A549 (cell line): ENCODE measurements around the gene CAMKV. TPM values are rescaled to one million over a fixed set of nuclear protein-coding genes. Genes with fewer than 3 reads are reported as not detected.

Experiments used
- ATAC-seq, 2 experiments: fragments of 200-7000 bp in 1 of 2; fragments of >200 bp in 1 of 2; cut with Nextera tagmentation in 1 of 2; cut with Tn5 transposase in 1 of 2; 3 replicates each; pipeline versions ENCODE4 v1.8.0 to v1.9.1; 2018 to 2020; ENCODE audit warnings: mild to moderate bottlenecking in 1 of 2, moderate library complexity in 1 of 2
- CTCF ChIA-PET: fragments of 300-600 bp; sonication (Branson Sonifier 250); formaldehyde crosslinking; extraction: SDS; loops from one replicate; lab custom pipeline; 2021; ENCODE audit warnings: antibody characterized with exemption, inconsistent platforms; lab: Yijun Ruan, JAX
- POLR2A ChIA-PET: fragments of 350-600 bp; formaldehyde crosslinking; extraction: SDS; loops from one replicate; lab custom pipeline; 2021; ENCODE audit warnings: antibody characterized with exemption, inconsistent platforms; lab: Yijun Ruan, JAX
- DNase-seq, 2 experiments: peaks; one replicate each; pipeline versions ENCODE4 v3.0.0 to v3.0.0-alpha.2; 2011 to 2016; ENCODE audit warnings: low read depth in 1 of 2, low spot score in 1 of 2
- FAIRE-seq: peaks from 2 replicates; lab custom pipeline; 2011; peaks lifted over from hg19 to GRCh38; lab: Jason Lieb, UNC
- H3K27ac ChIP-seq, 2 experiments: fragments of >200 bp; sonication (Bioruptor Twin); formaldehyde crosslinking; 3 replicates each; pipeline ENCODE4 v1.5.1; 2016 to 2017
- H3K4me1 ChIP-seq: fragments of >200 bp; sonication (Bioruptor Twin); formaldehyde crosslinking; 3 replicates; pipeline ENCODE4 v1.6.1; 2016
- H3K4me2 ChIP-seq: fragments of >200 bp; sonication (Bioruptor Twin); formaldehyde crosslinking; 3 replicates; pipeline ENCODE4 v1.6.1; 2016
- H3K4me3 ChIP-seq: fragments of >200 bp; sonication (Bioruptor Twin); formaldehyde crosslinking; 3 replicates; pipeline ENCODE4 v1.5.1; 2016
- H3K9me3 ChIP-seq: fragments of >200 bp; sonication (Bioruptor Twin); formaldehyde crosslinking; 3 replicates; pipeline ENCODE4 v1.6.1; 2016
- BCL3 ChIP-seq: fragments of >200 bp; sonication (Bioruptor Twin); formaldehyde crosslinking; IDR thresholded peaks from 3 replicates; pipeline ENCODE4 v1.6.1; 2016
- CEBPB ChIP-seq, 2 experiments: fragments of >200 bp in 1 of 2; sonication (Bioruptor Twin) in 1 of 2; formaldehyde crosslinking in 1 of 2; IDR thresholded peaks; 2 replicates each; pipeline ENCODE4 v1.6.1; 2012 to 2016
- CHD2 ChIP-seq: fragments of 150-350 bp; IDR thresholded peaks from 2 replicates; pipeline ENCODE4 v1.6.1; 2014; ENCODE audit warnings: low read length; ENCODE audit not compliant: partially characterized antibody
- CHD4 ChIP-seq: fragments of 200-600 bp; sonication (generic); IDR thresholded peaks from 2 replicates; pipeline ENCODE4 v1.6.1; 2016; ENCODE audit warnings: antibody characterized with exemption, mild to moderate bottlenecking, borderline replicate concordance
- EHF ChIP-seq: fragments of 250-450 bp; sonication (Bioruptor Pico); IDR thresholded peaks from 2 replicates; pipeline ENCODE4 v1.5.0; 2020; ENCODE audit warnings: mild to moderate bottlenecking
- ESRRA ChIP-seq: fragments of 150-350 bp; IDR thresholded peaks from 2 replicates; pipeline ENCODE4 v1.6.1; 2014; ENCODE audit warnings: mild to moderate bottlenecking, low read length, borderline replicate concordance
- FOSB ChIP-seq: fragments of 250-450 bp; sonication (Bioruptor Pico); IDR thresholded peaks from 2 replicates; pipeline ENCODE4 v1.5.0; 2020; ENCODE audit warnings: mild to moderate bottlenecking, moderate library complexity
- GATA3 ChIP-seq: IDR thresholded peaks from 2 replicates; pipeline ENCODE4 v1.6.1; 2012; ENCODE audit warnings: borderline replicate concordance
- HDAC2 ChIP-seq: fragments of 200-600 bp; sonication (generic); IDR thresholded peaks from 2 replicates; pipeline ENCODE4 v1.6.1; 2016
- HES2 ChIP-seq: fragments of >200 bp; sonication (Bioruptor Twin); formaldehyde crosslinking; IDR thresholded peaks from 2 replicates; pipeline ENCODE4 v1.6.1; 2016
- HEYL ChIP-seq: fragments of 250-450 bp; sonication (Bioruptor Pico); IDR thresholded peaks from 2 replicates; pipeline ENCODE4 v1.8.0; 2021; ENCODE audit warnings: mild to moderate bottlenecking, moderate library complexity
- HMGXB4 ChIP-seq: fragments of 250-450 bp; sonication (Bioruptor Pico); IDR thresholded peaks from 2 replicates; pipeline ENCODE4 v1.5.0; 2021; ENCODE audit warnings: mild to moderate bottlenecking, moderate library complexity, borderline replicate concordance
- HOXA7 ChIP-seq: fragments of 250-450 bp; sonication (Bioruptor Pico); IDR thresholded peaks from 2 replicates; pipeline ENCODE4 v1.5.0; 2020; ENCODE audit warnings: mild to moderate bottlenecking, moderate library complexity
- KDM1A ChIP-seq: fragments of 200-600 bp; sonication (generic); IDR thresholded peaks from 2 replicates; pipeline ENCODE4 v1.6.1; 2016; ENCODE audit warnings: low read depth, mild to moderate bottlenecking
- MAFK ChIP-seq: fragments of 450-650 bp; IDR thresholded peaks from 2 replicates; pipeline ENCODE4 v1.6.1; 2014; ENCODE audit not compliant: partially characterized antibody
- NFE2L2 ChIP-seq: fragments of 150-350 bp; conservative IDR thresholded peaks from 2 replicates; pipeline ENCODE4 v1.6.1; 2014; ENCODE audit warnings: low read length
- NPAS2 ChIP-seq: fragments of 250-450 bp; sonication (Bioruptor Pico); IDR thresholded peaks from 2 replicates; pipeline ENCODE4 v1.8.0; 2022; ENCODE audit warnings: mild to moderate bottlenecking, moderate library complexity, borderline replicate concordance
- PHF8 ChIP-seq: fragments of 200-600 bp; sonication (generic); IDR thresholded peaks from 2 replicates; pipeline ENCODE4 v1.6.1; 2016; ENCODE audit warnings: low read depth, mild to moderate bottlenecking, antibody characterized with exemption, moderate library complexity, borderline replicate concordance
- RARB ChIP-seq: fragments of 250-450 bp; sonication (Bioruptor Pico); IDR thresholded peaks from 2 replicates; pipeline ENCODE4 v1.8.0; 2021; ENCODE audit warnings: mild to moderate bottlenecking, moderate library complexity
- REST ChIP-seq: fragments of 200-600 bp; sonication (generic); IDR thresholded peaks from 2 replicates; pipeline ENCODE4 v1.6.1; 2016; ENCODE audit warnings: antibody characterized with exemption, mild to moderate bottlenecking, moderate library complexity
- RFX5 ChIP-seq: fragments of 450-650 bp; IDR thresholded peaks from 2 replicates; pipeline ENCODE4 v1.7.1; 2014; ENCODE audit warnings: antibody characterized with exemption, mild to moderate bottlenecking, moderate library complexity
- RNF2 ChIP-seq: fragments of 200-600 bp; sonication (generic); IDR thresholded peaks from 2 replicates; pipeline ENCODE4 v1.6.1; 2016; ENCODE audit warnings: low read depth, mild to moderate bottlenecking, antibody characterized with exemption, moderate library complexity, borderline replicate concordance
- SMC3 ChIP-seq: fragments of >200 bp; sonication (Bioruptor Twin); formaldehyde crosslinking; IDR thresholded peaks from 3 replicates; pipeline ENCODE4 v1.6.1; 2018; ENCODE audit warnings: inconsistent platforms
- TFCP2L1 ChIP-seq: fragments of 250-450 bp; sonication (Bioruptor Pico); IDR thresholded peaks from 2 replicates; pipeline ENCODE4 v1.5.0; 2021; ENCODE audit warnings: mild to moderate bottlenecking
- ZC3H11A ChIP-seq: fragments of 450-650 bp; IDR thresholded peaks from 2 replicates; pipeline ENCODE4 v1.6.1; 2014; ENCODE audit warnings: antibody characterized with exemption, mild to moderate bottlenecking
- ZFP36 ChIP-seq: fragments of 450-650 bp; IDR thresholded peaks from 2 replicates; pipeline ENCODE4 v1.6.1; 2014; ENCODE audit warnings: borderline replicate concordance; ENCODE audit not compliant: partially characterized antibody
- ZSCAN20 ChIP-seq: fragments of 250-450 bp; sonication (Bioruptor Pico); IDR thresholded peaks from 2 replicates; pipeline ENCODE4 v1.8.0; 2022; ENCODE audit warnings: mild to moderate bottlenecking, moderate library complexity
- WGBS: methylation state at CpG from one replicate; pipeline ENCODE4 v1.1.6; 2017; ENCODE audit errors: missing lambda C conversion rate; 5-methylcytosine and 5-hydroxymethylcytosine counted together
- polyA plus RNA-seq, 4 experiments: library from polyadenylated mRNA; depleted of rRNA in 3 of 4; stranded (reverse); fragments of >200 nt; fragmentation: RNase III in 1 of 4; extraction: RNeasy Plus Mini Kit Qiagen cat#74134 plus additional on column Dnase treatment in 1 of 4; gene quantifications; 2 replicates in 3 of 4; 3 replicates in 1 of 4; pipeline ENCODE4 v1.2.3, GENCODE V29; 2011 to 2017

The CAMKV gene
- polyA plus RNA-seq, 2 of the 4 experiments (the other 2 are of a cell fraction), result 0.31 to 0.46 TPM

GRCh38 chr3:49914906-49915305 is 45.2 kb upstream of the CAMKV start (continued):
- no peak for TF ChIP-seq CHD4
- TF ChIP-seq RARB (CRISPR knock-in tag), result no peak
- no peak for TF ChIP-seq HES2

- H3K4me3 ChIP-seq, result no peak overlapping the region
- ChIA-PET CTCF (interaction anchor here (1.2 kb wide), 1 partner anchor 12 kb away, joined by 3 read pairs; no protein-coding TSS in a partner anchor), POLR2A (no interaction called here)
- no peak overlapping the region for H3K4me2 ChIP-seq
- no peaks in the 10 kb centered on the region for H3K9me3 ChIP-seq
- TF ChIP-seq EHF (no peak), MAFK (no peak), ZC3H11A (no peak), SMC3 (no peak), ESRRA (no peak), NFE2L2 (no peak)
- no peak overlapping the region for H3K27ac ChIP-seq
- WGBS, result 94% methylated on average over 4 of the region's 4 CpGs
- DNase-seq (no peak), FAIRE-seq (no peak), ATAC-seq (no peak)
- no peaks in the 10 kb centered on the region for H3K4me1 ChIP-seq
These were observed 43.2 kb upstream of the CAMKV start for GRCh38 chr3:49912881-49913281.

GRCh38 chr3:49911611-49912010 is 41.9 kb upstream of the CAMKV start:
- ATAC-seq, result no peak
- POLR2A ChIA-PET, result no interaction called here
- 79% methylated on average over 7 of the region's 15 CpGs for WGBS
- Histone ChIP-seq H3K27ac (no peak overlapping the region), H3K4me2 (no peak overlapping the region), H3K4me3 (no peak overlapping the region), H3K4me1 (no peaks in the 10 kb centered on the region), H3K9me3 (no peaks in the 10 kb centered on the region)
- no peak for DNase-seq
- TF ChIP-seq HEYL (CRISPR knock-in tag), result no peak
- no peak for TF ChIP-seq EHF
- no peak for TF ChIP-seq HDAC2
- no peak for TF ChIP-seq CEBPB (IDR thresholded peaks at IDR 0.05)
- no peak for TF ChIP-seq HMGXB4 (CRISPR knock-in tag)
- no peak for TF ChIP-seq GATA3
- TF ChIP-seq HOXA7 (CRISPR knock-in tag), result no peak
- no peak for TF ChIP-seq NPAS2
- no peak for TF ChIP-seq BCL3
- no peak for TF ChIP-seq ZSCAN20 (CRISPR knock-in tag)
- no peak for TF ChIP-seq ZC3H11A
- TF ChIP-seq RFX5, result no peak
- no peak for TF ChIP-seq ZFP36
- TF ChIP-seq CHD2, result no peak
- TF ChIP-seq REST, result no peak
- TF ChIP-seq FOSB, result no peak
- TF ChIP-seq TFCP2L1 (CRISPR knock-in tag), result no peak
- no peak for TF ChIP-seq PHF8
- TF ChIP-seq KDM1A, result no peak
- no peak for TF ChIP-seq RNF2
- FAIRE-seq, result no peak
- CTCF ChIA-PET, result interaction anchor here (0.5 to 1.2 kb wide), 4 partner anchors 9 to 18 kb away, joined by 3 to 4 read pairs (median 3); partner anchors contain the start of gene MON1A
